Smooth muscle cell (in vitro differentiated cells): ENCODE data around the gene MMP2. TPM values are rescaled to one million over a fixed set of nuclear protein-coding genes. Genes with fewer than 3 reads are reported as not detected.

Experiments
- DNase-seq: peaks from one replicate; lab custom pipeline; 2025; ENCODE audit not compliant: unreplicated experiment; lab: John Stamatoyannopoulos, UW
- H2AFZ ChIP-seq: fragments of 200-600 bp; sonication (generic); 2 replicates; pipeline ENCODE4 v1.6.0; 2016; ENCODE audit warnings: antibody characterized with exemption, low read depth, mild to moderate bottlenecking
- H3F3A ChIP-seq: fragments of 200-600 bp; sonication (generic); 2 replicates; pipeline ENCODE4 v1.6.0; 2017; ENCODE audit warnings: antibody characterized with exemption, low read depth
- H3K27ac ChIP-seq: fragments of 200-600 bp; sonication (generic); 2 replicates; pipeline ENCODE4 v1.5.1; 2016; ENCODE audit warnings: low read depth, mild to moderate bottlenecking
- H3K27me3 ChIP-seq: fragments of 200-600 bp; sonication (generic); 2 replicates; pipeline ENCODE4 v1.6.1; 2016; ENCODE audit warnings: low read depth, mild to moderate bottlenecking
- H3K36me3 ChIP-seq: fragments of 200-600 bp; sonication (generic); 2 replicates; pipeline ENCODE4 v1.5.1; 2016; ENCODE audit warnings: low read depth
- H3K4me1 ChIP-seq: fragments of 200-600 bp; sonication (generic); 2 replicates; pipeline ENCODE4 v1.5.1; 2016; ENCODE audit warnings: low read depth
- H3K4me2 ChIP-seq: fragments of 200-600 bp; sonication (generic); 2 replicates; pipeline ENCODE4 v1.6.0; 2016; ENCODE audit warnings: mild to moderate bottlenecking
- H3K4me3 ChIP-seq: fragments of 200-600 bp; sonication (generic); 2 replicates; pipeline ENCODE4 v1.5.1; 2016; ENCODE audit warnings: mild to moderate bottlenecking
- H3K79me2 ChIP-seq: fragments of 200-600 bp; sonication (generic); 2 replicates; pipeline ENCODE4 v1.6.0; 2016; ENCODE audit warnings: low read depth, mild to moderate bottlenecking
- H3K9ac ChIP-seq: fragments of 200-600 bp; sonication (generic); 2 replicates; pipeline ENCODE4 v1.6.0; 2016; ENCODE audit warnings: low read depth
- H3K9me3 ChIP-seq: fragments of 200-600 bp; sonication (generic); replicated peaks from 2 replicates; pipeline ENCODE4 v1.5.1; 2016; ENCODE audit warnings: low read depth
- H4K20me1 ChIP-seq: fragments of 200-600 bp; sonication (generic); 2 replicates; pipeline ENCODE4 v1.6.0; 2016; ENCODE audit warnings: low read depth
- CTCF ChIP-seq: fragments of 200-600 bp; sonication (generic); IDR thresholded peaks from 2 replicates; pipeline ENCODE4 v1.5.1; 2017; ENCODE audit warnings: borderline replicate concordance, mild to moderate bottlenecking, antibody characterized with exemption; ENCODE audit not compliant: insufficient read depth, poor library complexity, severe bottlenecking
- WGBS: methylation state at CpG from one replicate; pipeline ENCODE4 v1.1.7; 2016; ENCODE audit warnings: low lambda C conversion rate; 5-methylcytosine and 5-hydroxymethylcytosine counted together
- polyA plus RNA-seq: library from polyadenylated mRNA; unstranded; fragments of >200 nt; fragmentation: Nextera tagmentation; extraction: Ambion mirVana; gene quantifications from 2 replicates; pipeline ENCODE4 v1.2.1, GENCODE V29; 2016
- total RNA-seq: library from RNA; depleted of rRNA; stranded (reverse); fragments of >200 nt; gene quantifications from 2 replicates; pipeline ENCODE4 v1.2.3, GENCODE V29; 2014

The MMP2 gene
- total and polyA plus RNA-seq, 2 experiments from 2014 or later, result 431 to 746 TPM

GRCh38 chr16:55502801-55503366, 23.9 kb downstream of the MMP2 start:
- TF ChIP-seq CTCF, result no peak
- no peak overlapping the region for H2AFZ ChIP-seq

GRCh38 chr16:55503726-55504550, 24.9 kb downstream of the MMP2 start:
- no peak overlapping the region for H3K4me2 ChIP-seq
- peaks cover 22% of the 10 kb centered on the region for H3K4me1 ChIP-seq
- H3F3A ChIP-seq, result peaks cover 60% of the 10 kb centered on the region
- H3K27ac ChIP-seq, result peak overlapping the region; percentile 98
- H3K9me3 ChIP-seq, result no peaks in the 10 kb centered on the region
- TF ChIP-seq CTCF, result no peak
- no peaks in the 10 kb centered on the region for H3K36me3 ChIP-seq
- no peaks in the 10 kb centered on the region for H3K79me2 ChIP-seq
- H4K20me1 ChIP-seq, result no peaks in the 10 kb centered on the region
- H3K4me3 ChIP-seq, result no peak overlapping the region
- WGBS, result 91% methylated on average over 8 of the region's 8 CpGs
- no peak overlapping the region for H3K9ac ChIP-seq
- DNase-seq, result no peak
- H3K27me3 ChIP-seq, result no peaks in the 10 kb centered on the region
- H2AFZ ChIP-seq, result no peak overlapping the region

More at GRCh38 chr16:55502801-55503366, 23.9 kb downstream of the MMP2 start:
- Histone ChIP-seq H3K4me3 (no peak overlapping the region), H3F3A (peaks cover 58% of the 10 kb centered on the region), H3K27me3 (no peaks in the 10 kb centered on the region), H4K20me1 (no peaks in the 10 kb centered on the region), H3K9me3 (no peaks in the 10 kb centered on the region), H3K4me1 (peaks cover 22% of the 10 kb centered on the region), H3K36me3 (no peaks in the 10 kb centered on the region), H3K79me2 (no peaks in the 10 kb centered on the region), H3K27ac (peak overlapping the region; percentile 98), H3K4me2 (peak overlapping the region; percentile 58), H3K9ac (no peak overlapping the region)
- WGBS, result 38% methylated on average over 13 of the region's 13 CpGs
- peak; percentile 30 for DNase-seq

- no peak overlapping the region for H3K4me2 ChIP-seq
- H2AFZ ChIP-seq, result no peak overlapping the region
- WGBS, result 94% methylated on average over 10 of the region's 10 CpGs
- TF ChIP-seq CTCF, result no peak
- H4K20me1 ChIP-seq, result no peaks in the 10 kb centered on the region
- no peak overlapping the region for H3K4me3 ChIP-seq
- peaks cover 22% of the 10 kb centered on the region for H3K4me1 ChIP-seq
- no peak for DNase-seq
- no peak overlapping the region for H3K9ac ChIP-seq
- no peak overlapping the region for H3K27ac ChIP-seq
- H3K27me3 ChIP-seq, result no peaks in the 10 kb centered on the region
- peaks cover 52% of the 10 kb centered on the region for H3F3A ChIP-seq
- no peaks in the 10 kb centered on the region for H3K9me3 ChIP-seq
- peaks cover 5% of the 10 kb centered on the region for H3K79me2 ChIP-seq
- H3K36me3 ChIP-seq, result no peaks in the 10 kb centered on the region
Observed at GRCh38 chr16:55505333-55506015, 26.5 kb downstream of the MMP2 start.
